Vagina (tissue), 2 donors: ENCODE data around the gene PBRM1.

Source experiments
- CTCF ChIP-seq, 3 experiments: fragments of 450-650 bp in 2 of 3; fragments of 200-600 bp in 1 of 3; sonication (generic) in 1 of 3; IDR thresholded peaks; one replicate each; pipeline ENCODE4 v1.5.1; 2017 to 2019; ENCODE audit warnings: antibody characterized with exemption in 3 of 3, mild to moderate bottlenecking in 2 of 3, moderate library complexity in 2 of 3
- POLR2A ChIP-seq, 2 donors: fragments of 450-650 bp; IDR thresholded peaks; one replicate each; pipeline ENCODE4 v1.6.1; 2017; ENCODE audit warnings: antibody characterized with exemption in 2 of 2, mild to moderate bottlenecking in 2 of 2, moderate library complexity in 2 of 2
- POLR2AphosphoS5 ChIP-seq, 2 donors: sonication (generic); formaldehyde crosslinking; IDR thresholded peaks; one replicate each; pipeline ENCODE4 v1.9.0; 2017; ENCODE audit warnings: antibody characterized with exemption in 2 of 2, mild to moderate bottlenecking in 2 of 2, low read depth in 1 of 2; ENCODE audit not compliant: insufficient read depth in 1 of 2

GRCh38 chr3:52520716-52521487 lies 164.8 kb downstream of the PBRM1 start:
- no peak for TF ChIP-seq CTCF (IDR thresholded peaks at IDR 0.05)
- no peak for TF ChIP-seq POLR2AphosphoS5 (IDR thresholded peaks at IDR 0.05; ENCODE audit: insufficient read depth in 1 of 2, low read depth in 1 of 2)
- TF ChIP-seq POLR2A (IDR thresholded peaks at IDR 0.05): no peak
